Transverse colon (tissue), 4 donors: Measurements from ENCODE around the gene ZNRF3. TPM values are rescaled to one million over a fixed set of nuclear protein-coding genes. Genes with fewer than 3 reads are reported as not detected.

ENCODE experiments used
- DNase-seq: peaks from one replicate; pipeline ENCODE4 v3.0.0-alpha.2; 2019
- H3K27ac ChIP-seq, 4 donors: fragments of 200-600 bp; sonication (generic); 2 replicates each; pipeline ENCODE4 v1.5.1; 2016 to 2018; ENCODE audit warnings: inconsistent platforms in 4 of 4
- H3K27me3 ChIP-seq: fragments of 200-600 bp; sonication (generic); 2 replicates; pipeline ENCODE4 v1.5.1; 2017; ENCODE audit warnings: inconsistent platforms
- H3K36me3 ChIP-seq, 4 donors: fragments of 200-600 bp; sonication (generic); 2 replicates each; pipeline ENCODE4 v1.5.1; 2017 to 2019; ENCODE audit warnings: inconsistent platforms in 4 of 4
- H3K4me1 ChIP-seq, 4 donors: fragments of 200-600 bp; sonication (generic); 2 replicates each; pipeline ENCODE4 v1.5.1; 2017 to 2020; ENCODE audit warnings: inconsistent platforms in 4 of 4
- H3K4me3 ChIP-seq, 4 donors: fragments of 200-600 bp; sonication (generic); 1 replicate in 1 of 4; 2 replicates in 3 of 4; pipeline versions ENCODE4 v1.5.1 to v1.6.1; 2017 to 2019; ENCODE audit warnings: inconsistent platforms in 4 of 4
- H3K9me3 ChIP-seq, 2 donors: fragments of 200-600 bp; sonication (generic); 2 replicates each; pipeline ENCODE4 v1.5.1; 2017 to 2019; ENCODE audit warnings: inconsistent platforms in 2 of 2
- CTCF ChIP-seq, 5 experiments: fragments of 200-600 bp in 3 of 5; fragments of 450-650 bp in 2 of 5; sonication (generic) in 3 of 5; IDR thresholded peaks; 1 replicate in 2 of 5; 2 replicates in 3 of 5; pipeline ENCODE4 v1.5.1; 2016 to 2017; ENCODE audit warnings: antibody characterized with exemption in 5 of 5, inconsistent platforms in 3 of 5, mild to moderate bottlenecking in 2 of 5, moderate library complexity in 1 of 5
- EP300 ChIP-seq: sonication (generic); formaldehyde crosslinking; IDR thresholded peaks from one replicate; pipeline ENCODE4 v1.6.1; 2017; ENCODE audit warnings: antibody characterized with exemption, low read depth
- POLR2A ChIP-seq: fragments of 450-650 bp; IDR thresholded peaks from one replicate; pipeline ENCODE4 v1.6.1; 2016; ENCODE audit warnings: antibody characterized with exemption, mild to moderate bottlenecking, moderate library complexity
- POLR2AphosphoS5 ChIP-seq, 3 donors: sonication (generic); formaldehyde crosslinking; IDR thresholded peaks; one replicate each; pipeline ENCODE4 v1.6.1; 2016; ENCODE audit warnings: antibody characterized with exemption in 3 of 3
- WGBS, 2 donors: methylation state at CpG; one replicate each; pipeline ENCODE4 v1.1.5; 2018; ENCODE audit warnings: low coverage in 1 of 2; 5-methylcytosine and 5-hydroxymethylcytosine counted together
- in situ Hi-C, 4 donors: fragments of 200-750 bp; cut with MboI; loops; one replicate each; pipeline versions ENCODE4 v1.15.0 to v1.15.1; 2017; ENCODE audit warnings: low sequenced_read_pairs in 3 of 4, low pct_ligation_motif_present in 1 of 4, low pct_unique_long_range_greater_than_20kb in 1 of 4
- intact Hi-C: fragments of 100-400 bp; cut with DNase I; formaldehyde crosslinking; loops from one replicate; pipeline ENCODE4 v1.15.1; 2023; ENCODE audit warnings: low total_unique reads
- total RNA-seq, 4 donors: library from RNA; depleted of rRNA; stranded (reverse); fragments of >200 nt; gene quantifications; one replicate each; pipeline ENCODE4 v1.1.0, GENCODE V29; 2016

ZNRF3 gene
- total RNA-seq, 4 donors from 2014 or later: 4.5 to 10.7 (median 8.3) TPM

GRCh38 chr22:28967163-28967665 lies 83.8 kb downstream of the ZNRF3 start:
- Histone ChIP-seq H3K36me3 (no peaks in the 10 kb centered on the region), H3K27me3 (no peaks in the 10 kb centered on the region), H3K4me3 (no peak overlapping the region), H3K9me3 (no peaks in the 10 kb centered on the region), H3K4me1 (peaks cover 0 to 20% (median 2%) of the 10 kb centered on the region in 4 donors), H3K27ac (no peak overlapping the region)
- DNase-seq: no peak
- no peak for TF ChIP-seq POLR2AphosphoS5 (IDR thresholded peaks at IDR 0.05)
- no peak for TF ChIP-seq CTCF (IDR thresholded peaks at IDR 0.05)
- TF ChIP-seq POLR2A: no peak
- no peak for TF ChIP-seq EP300
- 86 to 89% methylated on average over 6 of the region's 6 CpGs for WGBS, 2 donors
- intact Hi-C loops (no loop called here), in situ Hi-C loops (no loop called here)

- no peak overlapping the region for H3K27ac ChIP-seq
- H3K27me3 ChIP-seq: no peaks in the 10 kb centered on the region
- intact Hi-C loops: no loop called here
- H3K36me3 ChIP-seq: no peaks in the 10 kb centered on the region
- DNase-seq: no peak
- H3K4me3 ChIP-seq: no peak overlapping the region
- TF ChIP-seq EP300: no peak
- no peak for TF ChIP-seq CTCF (IDR thresholded peaks at IDR 0.05)
- no peak for TF ChIP-seq POLR2A
- TF ChIP-seq POLR2AphosphoS5 (IDR thresholded peaks at IDR 0.05): no peak
- H3K4me1 ChIP-seq: peaks cover 0 to 20% (median 2%) of the 10 kb centered on the region in 4 donors
- in situ Hi-C loops: no loop called here
- H3K9me3 ChIP-seq: no peaks in the 10 kb centered on the region
Measured at GRCh38 chr22:28967969-28968368, 84.6 kb downstream of the ZNRF3 start.

GRCh38 chr22:28969401-28970168 lies 86.2 kb downstream of the ZNRF3 start:
- Histone ChIP-seq H3K27me3 (no peaks in the 10 kb centered on the region), H3K27ac (no peak overlapping the region), H3K4me3 (no peak overlapping the region), H3K4me1 (peaks cover 0 to 19% (median 2%) of the 10 kb centered on the region in 4 donors), H3K9me3 (no peaks in the 10 kb centered on the region), H3K36me3 (no peaks in the 10 kb centered on the region)
- WGBS, 2 donors: 84 to 100% methylated on average over 1 to 2 of the region's 2 CpGs
- no peak for DNase-seq
- in situ Hi-C loops: no loop called here
- intact Hi-C loops: no loop called here
- no peak for TF ChIP-seq CTCF (IDR thresholded peaks at IDR 0.05)
- TF ChIP-seq POLR2AphosphoS5 (IDR thresholded peaks at IDR 0.05): no peak
- TF ChIP-seq POLR2A: no peak
- no peak for TF ChIP-seq EP300

GRCh38 chr22:28973352-28973751 lies 90.0 kb downstream of the ZNRF3 start:
- no peaks in the 10 kb centered on the region for H3K27me3 ChIP-seq
- no peak overlapping the region for H3K27ac ChIP-seq
- DNase-seq: no peak
- H3K4me1 ChIP-seq: peaks cover 0 to 19% (median 3%) of the 10 kb centered on the region in 4 donors
- in situ Hi-C loops: no loop called here
- no peaks in the 10 kb centered on the region for H3K9me3 ChIP-seq
- 73 to 74% methylated on average over 2 to 3 of the region's 3 CpGs for WGBS, 2 donors
- no peak for TF ChIP-seq EP300
- no peak for TF ChIP-seq POLR2A
- no peak for TF ChIP-seq CTCF (IDR thresholded peaks at IDR 0.05)
- TF ChIP-seq POLR2AphosphoS5 (IDR thresholded peaks at IDR 0.05): no peak
- H3K36me3 ChIP-seq: no peaks in the 10 kb centered on the region
- intact Hi-C loops: no loop called here
- no peak overlapping the region for H3K4me3 ChIP-seq
